SU-DHL-6 (cell line): Measurements from ENCODE around the gene WDR64.
A peak's percentile ranks its signal among the peaks of the same experiment; 100 is the strongest.

Experiments used
- H2AFZ ChIP-seq: fragments of 200-600 bp; sonication (generic); 2 replicates; pipeline ENCODE4 v1.6.1; 2014; ENCODE audit warnings: low read depth, mild to moderate bottlenecking, moderate library complexity, mixed read lengths, antibody characterized with exemption, low read length; ENCODE audit not compliant: severe bottlenecking
- H3F3A ChIP-seq: fragments of 200-600 bp; shearing (Covaris generic); 2 replicates; pipeline ENCODE4 v1.6.0; 2016; ENCODE audit warnings: antibody characterized with exemption, mild to moderate bottlenecking; ENCODE audit not compliant: insufficient read depth
- H3K27ac ChIP-seq: fragments of 200-600 bp; sonication (generic); 2 replicates; pipeline ENCODE4 v1.5.1; 2016; ENCODE audit warnings: low read depth, mild to moderate bottlenecking, low read length, moderate library complexity, mixed read lengths
- H3K27me3 ChIP-seq: fragments of 200-600 bp; sonication (generic), shearing (Covaris generic); 2 replicates; pipeline ENCODE4 v1.6.0; 2014; ENCODE audit warnings: mild to moderate bottlenecking, low read length
- H3K36me3 ChIP-seq: fragments of 200-600 bp; sonication (generic); 2 replicates; pipeline ENCODE4 v1.6.1; 2014; ENCODE audit warnings: mild to moderate bottlenecking, low read length, mixed read lengths
- H3K4me2 ChIP-seq: fragments of 300-600, 200-600 bp; shearing (Covaris generic), sonication (generic); 2 replicates; pipeline ENCODE4 v1.6.0; 2014; ENCODE audit warnings: low read length, low read depth, mild to moderate bottlenecking; ENCODE audit not compliant: poor library complexity, severe bottlenecking
- H3K4me3 ChIP-seq: fragments of 200-600 bp; sonication (generic); 2 replicates; pipeline ENCODE4 v1.5.1; 2014; ENCODE audit warnings: antibody characterized with exemption, low read length, mild to moderate bottlenecking, mixed read lengths; ENCODE audit not compliant: insufficient read depth, poor library complexity, severe bottlenecking
- H3K79me2 ChIP-seq: fragments of 200-600 bp; sonication (generic); 2 replicates; pipeline ENCODE4 v1.6.1; 2014; ENCODE audit warnings: mild to moderate bottlenecking, low read length, moderate library complexity; ENCODE audit not compliant: insufficient read depth
- H3K9ac ChIP-seq: fragments of 200-600 bp; sonication (generic); 2 replicates; pipeline ENCODE4 v1.7.0; 2014; ENCODE audit warnings: mild to moderate bottlenecking, low read length
- H3K9me2 ChIP-seq: fragments of 200-600 bp; sonication (generic); replicated peaks from 2 replicates; pipeline ENCODE4 v1.6.1; 2014; ENCODE audit warnings: low read length; ENCODE audit not compliant: insufficient read depth
- H3K9me3 ChIP-seq: fragments of 200-600 bp; sonication (generic); 2 replicates; pipeline ENCODE4 v1.6.1; 2014; ENCODE audit warnings: low read length, mixed read lengths; ENCODE audit not compliant: insufficient read depth
- H4K20me1 ChIP-seq: fragments of 200-600 bp; sonication (generic); 2 replicates; pipeline ENCODE4 v1.6.1; 2014; ENCODE audit warnings: low read depth, mild to moderate bottlenecking, antibody characterized with exemption, low read length, moderate library complexity, mixed read lengths
- EZH2phosphoT487 ChIP-seq: fragments of 200-600 bp; sonication (generic), shearing (Covaris generic); conservative IDR thresholded peaks from 2 replicates; pipeline ENCODE4 v1.6.1; 2018; ENCODE audit warnings: mild to moderate bottlenecking, antibody characterized with exemption, low read length, moderate library complexity, mixed read lengths
- TF ChIP-seq, protein P1 (sequence below): fragments of 200-600 bp; sonication (generic); IDR thresholded peaks from one replicate; pipeline ENCODE4 v1.5.1; 2017; ENCODE audit warnings: antibody characterized with exemption, mild to moderate bottlenecking, low read length, moderate library complexity; ENCODE audit not compliant: insufficient read depth, poor library complexity, severe bottlenecking

Gene WDR64

GRCh38 chr1:241631674-241632073, 20.4 kb upstream of the WDR64 start:
- TF ChIP-seq EZH2phosphoT487, result no peak
- TF ChIP-seq, protein P1, sequence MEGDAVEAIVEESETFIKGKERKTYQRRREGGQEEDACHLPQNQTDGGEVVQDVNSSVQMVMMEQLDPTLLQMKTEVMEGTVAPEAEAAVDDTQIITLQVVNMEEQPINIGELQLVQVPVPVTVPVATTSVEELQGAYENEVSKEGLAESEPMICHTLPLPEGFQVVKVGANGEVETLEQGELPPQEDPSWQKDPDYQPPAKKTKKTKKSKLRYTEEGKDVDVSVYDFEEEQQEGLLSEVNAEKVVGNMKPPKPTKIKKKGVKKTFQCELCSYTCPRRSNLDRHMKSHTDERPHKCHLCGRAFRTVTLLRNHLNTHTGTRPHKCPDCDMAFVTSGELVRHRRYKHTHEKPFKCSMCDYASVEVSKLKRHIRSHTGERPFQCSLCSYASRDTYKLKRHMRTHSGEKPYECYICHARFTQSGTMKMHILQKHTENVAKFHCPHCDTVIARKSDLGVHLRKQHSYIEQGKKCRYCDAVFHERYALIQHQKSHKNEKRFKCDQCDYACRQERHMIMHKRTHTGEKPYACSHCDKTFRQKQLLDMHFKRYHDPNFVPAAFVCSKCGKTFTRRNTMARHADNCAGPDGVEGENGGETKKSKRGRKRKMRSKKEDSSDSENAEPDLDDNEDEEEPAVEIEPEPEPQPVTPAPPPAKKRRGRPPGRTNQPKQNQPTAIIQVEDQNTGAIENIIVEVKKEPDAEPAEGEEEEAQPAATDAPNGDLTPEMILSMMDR, result no peak

DNA sequence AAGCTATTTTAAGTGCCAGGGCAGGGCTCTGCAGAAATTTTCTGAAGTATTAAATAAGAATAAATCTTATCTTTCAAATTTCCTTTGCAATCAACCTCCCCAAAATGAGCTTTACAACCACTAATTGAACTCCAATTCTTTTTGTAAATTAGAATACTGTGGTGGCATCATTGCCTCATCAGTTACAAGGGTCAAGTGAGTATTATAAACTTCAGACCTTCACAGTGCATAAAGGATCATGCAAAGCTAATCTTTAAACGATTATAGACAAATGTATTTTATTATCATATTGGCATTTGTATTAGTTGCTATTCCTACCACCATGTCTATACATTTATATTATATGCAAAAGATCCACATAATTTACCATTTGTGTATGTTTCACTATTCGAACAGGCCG, 19.1 kb upstream of the WDR64 start:
- no peaks in the 10 kb centered on the region for H4K20me1 ChIP-seq
- peaks cover 1% of the 10 kb centered on the region; the same call in 1 of the 2 replicates for H3F3A ChIP-seq
- H3K9ac ChIP-seq, result no peak overlapping the region
- TF ChIP-seq, protein P1, result no peak
- TF ChIP-seq EZH2phosphoT487, result no peak
- H3K36me3 ChIP-seq, result no peaks in the 10 kb centered on the region
- H3K4me3 ChIP-seq, result no peak overlapping the region
- H3K27ac ChIP-seq, result no peak overlapping the region
- H2AFZ ChIP-seq, result no peak overlapping the region
- no peaks in the 10 kb centered on the region for H3K9me2 ChIP-seq
- no peaks in the 10 kb centered on the region for H3K79me2 ChIP-seq
- H3K9me3 ChIP-seq, result no peaks in the 10 kb centered on the region
- no peaks in the 10 kb centered on the region for H3K27me3 ChIP-seq
- H3K4me2 ChIP-seq, result no peak overlapping the region

More at GRCh38 chr1:241631674-241632073, 20.4 kb upstream of the WDR64 start:
- no peaks in the 10 kb centered on the region for H3K36me3 ChIP-seq
- H3K4me2 ChIP-seq, result no peak overlapping the region
- H3K9me2 ChIP-seq, result no peaks in the 10 kb centered on the region
- H3K27me3 ChIP-seq, result no peaks in the 10 kb centered on the region
- peaks cover 6% of the 10 kb centered on the region; the same call in 1 of the 2 replicates for H3F3A ChIP-seq
- H4K20me1 ChIP-seq, result no peaks in the 10 kb centered on the region
- no peaks in the 10 kb centered on the region for H3K9me3 ChIP-seq
- no peak overlapping the region for H3K27ac ChIP-seq
- H3K9ac ChIP-seq, result no peak overlapping the region
- no peak overlapping the region for H3K4me3 ChIP-seq
- H3K79me2 ChIP-seq, result no peaks in the 10 kb centered on the region
- no peak overlapping the region for H2AFZ ChIP-seq

- Histone ChIP-seq H3K4me3 (no peak overlapping the region), H4K20me1 (no peaks in the 10 kb centered on the region), H3K9me2 (no peaks in the 10 kb centered on the region), H3K9ac (no peak overlapping the region), H3K9me3 (no peaks in the 10 kb centered on the region), H2AFZ (no peak overlapping the region), H3F3A (peaks cover 2% of the 10 kb centered on the region; the same call in 1 of the 2 replicates), H3K4me2 (peak overlapping the region; percentile 24), H3K27me3 (no peaks in the 10 kb centered on the region), H3K27ac (no peak overlapping the region), H3K79me2 (no peaks in the 10 kb centered on the region), H3K36me3 (no peaks in the 10 kb centered on the region)
- TF ChIP-seq, protein P1, result no peak
- TF ChIP-seq EZH2phosphoT487, result no peak
These were observed 16.4 kb upstream of the WDR64 start for GRCh38 chr1:241635556-241636152.
